HG03460 (cell line): ENCODE results near the gene PKMYT1.

ENCODE experiments used
- ATAC-seq: cut with Tn5 transposase; IDR thresholded peaks from one replicate; pipeline ENCODE4 v1.9.1; 2021; ENCODE audit not compliant: unreplicated experiment

The PKMYT1 gene

GRCh38 chr16:3000540-3000939, 20.3 kb upstream of the PKMYT1 start:
- no peak for ATAC-seq

GRCh38 chr16:2999929-3000328, 19.7 kb upstream of the PKMYT1 start:
- ATAC-seq, result no peak

- no peak for ATAC-seq
These were observed 16.1 kb upstream of the PKMYT1 start for GRCh38 chr16:2996298-2996697.

GRCh38 chr16:2992383-2993081, 12.3 kb upstream of the PKMYT1 start:
- no peak for ATAC-seq

GRCh38 chr16:2991566-2992261, 11.5 kb upstream of the PKMYT1 start:
- ATAC-seq, result no peak

- no peak for ATAC-seq
These were observed 10.6 kb upstream of the PKMYT1 start for GRCh38 chr16:2990891-2991290.

GRCh38 chr16:2988590-2989099, 8.4 kb upstream of the PKMYT1 start:
- no peak for ATAC-seq

GRCh38 chr16:2987833-2988232, 7.6 kb upstream of the PKMYT1 start:
- ATAC-seq, result no peak

- ATAC-seq, result no peak
These were observed 7.0 kb upstream of the PKMYT1 start for GRCh38 chr16:2987286-2987685.

GRCh38 chr16:2986623-2987188, 6.5 kb upstream of the PKMYT1 start:
- ATAC-seq, result no peak

- ATAC-seq, result no peak
These were observed 5.7 kb upstream of the PKMYT1 start for GRCh38 chr16:2985893-2986355.

GRCh38 chr16:2985462-2985861, 5.2 kb upstream of the PKMYT1 start:
- ATAC-seq, result no peak

- no peak for ATAC-seq
These were observed 3.5 kb upstream of the PKMYT1 start for GRCh38 chr16:2983706-2984136.

- no peak for ATAC-seq
These were observed 2.2 kb upstream of the PKMYT1 start for GRCh38 chr16:2982402-2982801.

- no peak for ATAC-seq
These were observed 1.6 kb upstream of the PKMYT1 start for GRCh38 chr16:2981899-2982250.

- no peak for ATAC-seq
These were observed 1.1 kb upstream of the PKMYT1 start for GRCh38 chr16:2981177-2981898.

- ATAC-seq, result peak; percentile 12
These were observed 498 bp downstream of the PKMYT1 start for GRCh38 chr16:2979669-2980226.

- ATAC-seq, result no peak
These were observed 2.8 kb downstream of the PKMYT1 start for GRCh38 chr16:2977440-2977839.

GRCh38 chr16:2976673-2977072, 3.6 kb downstream of the PKMYT1 start:
- ATAC-seq, result no peak

GRCh38 chr16:2976201-2976600, 4.0 kb downstream of the PKMYT1 start:
- ATAC-seq, result no peak

GRCh38 chr16:2975161-2975795, 5.0 kb downstream of the PKMYT1 start:
- no peak for ATAC-seq
